D721Med (cell line): ENCODE measurements around the gene APOA4.

ENCODE experiments used
- DNase-seq: peaks from one replicate; pipeline ENCODE4 v3.0.0; 2011; ENCODE audit warnings: low spot score; ENCODE audit not compliant: insufficient read length
- FAIRE-seq: peaks from 2 replicates; lab custom pipeline; 2011; peaks lifted over from hg19 to GRCh38; lab: Jason Lieb, UNC
- TF ChIP-seq, protein P1 (sequence below): IDR thresholded peaks from 2 replicates; pipeline ENCODE4 v1.5.1; 2012; ENCODE audit warnings: mild to moderate bottlenecking, control low read depth; ENCODE audit not compliant: insufficient read depth; ENCODE audit errors: missing control alignments

Gene APOA4

DNA sequence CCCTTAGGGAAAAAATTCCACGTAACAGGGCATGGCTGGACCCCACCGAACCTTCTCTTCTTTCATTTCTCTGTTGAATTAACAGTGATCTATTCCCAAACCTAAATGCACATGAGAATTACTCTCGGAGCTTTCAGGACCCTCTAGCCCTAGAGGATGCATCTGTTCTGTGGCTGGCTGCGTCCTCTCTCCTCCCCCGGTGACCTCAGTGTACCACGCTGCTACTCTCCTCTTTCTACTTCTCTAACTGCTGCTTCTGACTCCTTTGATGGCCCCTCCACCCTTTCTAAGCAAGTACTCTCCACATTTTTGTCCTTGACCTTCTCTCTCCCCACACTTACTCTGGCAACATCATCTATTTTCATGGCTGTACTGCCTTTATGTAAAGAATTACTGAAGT is 26.4 kb upstream of the APOA4 start:
- TF ChIP-seq, protein P1, sequence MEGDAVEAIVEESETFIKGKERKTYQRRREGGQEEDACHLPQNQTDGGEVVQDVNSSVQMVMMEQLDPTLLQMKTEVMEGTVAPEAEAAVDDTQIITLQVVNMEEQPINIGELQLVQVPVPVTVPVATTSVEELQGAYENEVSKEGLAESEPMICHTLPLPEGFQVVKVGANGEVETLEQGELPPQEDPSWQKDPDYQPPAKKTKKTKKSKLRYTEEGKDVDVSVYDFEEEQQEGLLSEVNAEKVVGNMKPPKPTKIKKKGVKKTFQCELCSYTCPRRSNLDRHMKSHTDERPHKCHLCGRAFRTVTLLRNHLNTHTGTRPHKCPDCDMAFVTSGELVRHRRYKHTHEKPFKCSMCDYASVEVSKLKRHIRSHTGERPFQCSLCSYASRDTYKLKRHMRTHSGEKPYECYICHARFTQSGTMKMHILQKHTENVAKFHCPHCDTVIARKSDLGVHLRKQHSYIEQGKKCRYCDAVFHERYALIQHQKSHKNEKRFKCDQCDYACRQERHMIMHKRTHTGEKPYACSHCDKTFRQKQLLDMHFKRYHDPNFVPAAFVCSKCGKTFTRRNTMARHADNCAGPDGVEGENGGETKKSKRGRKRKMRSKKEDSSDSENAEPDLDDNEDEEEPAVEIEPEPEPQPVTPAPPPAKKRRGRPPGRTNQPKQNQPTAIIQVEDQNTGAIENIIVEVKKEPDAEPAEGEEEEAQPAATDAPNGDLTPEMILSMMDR, result no peak
- DNase-seq, result no peak
- FAIRE-seq, result no peak

DNA sequence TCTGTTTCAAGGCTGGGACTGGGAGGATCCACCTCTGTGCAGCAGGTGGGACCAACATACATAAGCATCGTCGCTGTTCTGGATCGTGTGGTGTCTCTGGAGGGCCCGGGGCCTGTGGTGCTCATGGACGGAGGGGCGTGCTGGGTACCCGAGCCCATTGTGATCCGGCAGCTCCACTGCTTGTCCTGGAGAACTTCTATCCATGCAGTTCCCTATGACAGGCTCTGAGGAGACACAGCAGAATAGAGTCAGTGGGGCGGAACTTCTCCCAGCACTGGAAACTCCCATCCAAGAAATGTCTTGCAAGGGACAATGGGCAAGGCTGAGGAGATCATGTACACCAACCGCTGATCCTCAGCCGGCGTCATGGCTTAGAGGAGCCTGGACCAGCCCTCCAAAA is 26.0 kb upstream of the APOA4 start:
- DNase-seq (no peak), FAIRE-seq (no peak)

DNA sequence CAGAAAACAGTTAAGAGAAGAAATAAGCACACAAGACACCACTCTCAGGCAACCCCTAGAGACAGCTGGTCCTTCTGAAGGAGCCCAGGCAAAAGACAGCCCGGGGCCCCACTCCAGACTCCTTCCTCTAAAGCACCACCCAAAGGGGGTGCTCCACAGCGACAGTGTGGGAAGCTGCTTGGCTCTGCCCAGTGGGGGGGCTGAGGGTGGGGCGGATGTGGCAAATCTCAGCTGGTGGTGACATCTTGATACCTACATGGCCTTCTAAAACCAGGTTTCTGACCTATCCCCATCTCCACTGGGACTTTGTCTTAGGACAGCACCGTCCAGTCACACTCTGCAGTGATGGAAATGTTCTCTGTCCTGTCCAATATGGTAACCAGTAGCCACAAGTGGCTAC is 24.5 kb upstream of the APOA4 start:
- TF ChIP-seq, protein P1, result no peak
- DNase-seq (no peak), FAIRE-seq (no peak)

More for the DNA sequence above, 26.0 kb upstream of the APOA4 start:
- TF ChIP-seq, protein P1, result no peak

DNA sequence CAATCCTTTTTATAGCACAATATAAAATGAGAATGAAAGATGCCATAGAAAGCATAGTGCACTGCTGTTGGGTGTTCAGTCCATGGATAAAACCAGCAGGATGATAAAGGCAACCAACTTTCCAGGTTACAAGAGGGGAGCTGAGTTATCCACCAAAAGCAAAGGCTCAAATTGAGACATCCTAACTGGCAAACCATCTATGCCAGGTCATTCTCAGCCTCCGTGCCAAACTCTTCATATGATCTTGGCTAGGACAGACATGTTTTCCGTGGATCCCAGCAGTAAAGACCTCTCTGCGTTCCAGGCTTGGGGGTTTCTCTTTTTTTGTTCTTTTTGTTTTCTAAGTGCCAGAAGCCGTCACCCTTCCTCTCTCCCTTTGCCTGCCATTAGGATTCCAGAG is 21.6 kb upstream of the APOA4 start:
- no peak for DNase-seq
- TF ChIP-seq, protein P1, result no peak
- no peak for FAIRE-seq

DNA sequence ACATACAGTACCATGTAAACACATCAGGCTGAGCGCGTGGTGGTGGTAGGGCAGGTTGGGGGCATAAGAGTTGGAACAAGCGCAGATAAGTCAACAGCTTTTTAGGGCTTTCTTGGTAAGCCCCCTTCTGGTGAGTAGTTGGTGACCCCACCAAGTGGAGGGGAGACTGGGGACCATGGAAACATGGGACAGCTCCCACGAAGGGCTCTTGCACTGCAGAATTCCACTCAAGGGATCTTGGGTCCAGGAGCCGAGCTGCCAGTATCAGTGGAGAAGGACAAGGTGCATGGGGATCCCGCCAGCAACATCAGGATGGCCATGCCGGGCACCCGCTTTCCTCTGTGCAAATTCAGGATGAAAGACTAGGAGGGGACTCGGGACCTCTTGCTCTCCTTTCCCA is 20.6 kb upstream of the APOA4 start:
- FAIRE-seq (no peak), DNase-seq (no peak)
- TF ChIP-seq, protein P1, result no peak

DNA sequence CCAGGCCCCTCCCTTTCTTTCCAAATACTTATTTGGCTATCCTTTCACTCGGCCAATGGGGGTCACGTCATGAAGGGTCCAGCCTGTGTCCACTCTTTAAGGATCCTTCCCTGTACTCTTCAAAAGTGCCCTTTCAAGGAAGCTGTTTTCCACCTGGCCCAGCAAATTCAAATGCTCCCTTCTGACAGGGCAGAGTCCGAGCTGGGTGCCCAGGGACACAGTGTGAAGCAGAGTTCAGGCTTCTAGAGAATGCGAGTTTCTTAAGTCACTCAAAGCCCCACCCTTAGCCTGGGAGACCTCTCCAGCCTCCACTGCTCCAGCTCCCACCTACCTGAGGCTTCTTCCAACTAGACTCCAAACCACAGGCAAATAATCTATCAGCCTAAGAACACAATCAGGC is 19.8 kb upstream of the APOA4 start:
- TF ChIP-seq, protein P1, result no peak
- no peak for FAIRE-seq
- no peak for DNase-seq

DNA sequence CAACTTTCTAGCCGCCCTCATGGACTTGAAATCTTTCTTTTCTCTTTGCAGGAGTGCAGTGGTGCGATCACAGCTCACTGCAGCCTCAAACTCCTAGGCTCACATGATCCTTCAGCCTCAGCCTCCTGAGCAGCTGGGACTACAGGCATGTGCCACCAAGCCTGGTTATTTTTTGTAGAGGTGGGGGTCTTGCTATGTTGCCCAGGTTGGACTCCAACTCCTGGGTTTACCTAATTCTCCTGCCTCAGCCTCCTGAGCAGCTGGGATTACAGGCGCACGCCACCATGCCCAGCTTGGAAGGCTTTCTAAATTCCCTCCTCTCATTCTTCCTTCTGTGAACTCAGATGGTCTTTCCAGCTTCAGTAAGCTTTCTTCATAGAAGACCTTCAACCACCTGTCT is 19.0 kb upstream of the APOA4 start:
- TF ChIP-seq, protein P1, result no peak
- DNase-seq (no peak), FAIRE-seq (no peak)
